ENCODE data around the gene FANCF.

The FANCF gene

DNA sequence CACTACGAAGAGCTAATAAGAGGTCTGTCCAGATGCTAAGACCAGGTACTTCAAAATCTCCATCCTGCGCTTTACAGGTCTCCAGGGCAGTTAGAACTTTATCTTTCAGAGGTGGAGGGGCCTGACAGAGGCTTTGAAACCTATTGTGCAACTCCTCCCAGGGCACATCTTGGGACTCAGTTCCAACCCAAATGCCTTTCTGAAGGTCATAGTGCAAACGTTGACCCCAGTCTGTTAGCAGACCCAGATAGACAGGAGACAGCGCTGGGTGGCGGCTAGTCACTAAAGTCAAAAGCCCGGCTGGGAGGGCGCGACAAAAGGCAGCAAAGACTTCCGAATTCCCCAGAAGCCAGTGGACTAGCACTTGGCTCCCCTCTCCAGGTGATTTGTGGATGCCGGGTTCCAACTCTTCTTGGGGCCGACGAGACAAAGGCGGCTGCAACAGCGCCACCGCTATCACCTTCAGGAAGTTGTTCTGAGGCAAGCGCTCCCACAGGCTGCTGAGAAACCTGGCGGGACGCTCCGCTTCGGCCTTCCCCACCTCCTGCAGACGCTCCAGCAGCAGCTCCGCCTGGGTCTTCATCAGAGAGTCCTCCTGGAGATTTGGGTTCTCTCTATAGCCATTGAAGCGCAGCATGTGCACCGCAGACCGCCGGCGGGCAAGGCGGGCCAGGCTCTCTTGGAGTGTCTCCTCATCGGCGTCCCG is 728 bp downstream of the FANCF start:
- peak; percentile 69 for DNase-seq (ENCODE audit: low spot score)

GRCh38 chr11:22617868-22618267 is 7.8 kb downstream of the FANCF start:
- DNase-seq (ENCODE audit: low spot score), result no peak

- no peak for DNase-seq (ENCODE audit: low spot score)
Measured at GRCh38 chr11:22603933-22604332, 21.7 kb downstream of the FANCF start.

DNA sequence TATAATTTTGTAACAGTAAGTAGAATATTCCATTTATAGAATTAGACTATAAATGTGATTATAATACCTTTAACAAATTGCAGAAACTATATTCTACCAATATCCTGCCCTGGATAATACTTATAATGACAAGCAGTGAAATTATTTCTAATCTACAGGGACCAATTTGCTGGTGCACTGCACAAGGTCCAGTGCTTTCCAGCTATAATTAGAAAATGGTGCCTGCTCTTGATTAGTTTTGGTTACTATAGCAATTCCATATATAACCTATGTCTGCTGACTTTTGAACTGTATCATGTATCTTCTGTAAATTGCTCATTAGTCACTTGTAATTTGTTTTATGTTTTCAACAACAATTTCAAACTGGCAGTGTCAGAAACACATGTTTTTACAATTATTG is 23.1 kb downstream of the FANCF start:
- no peak for DNase-seq (ENCODE audit: low spot score)

DNA sequence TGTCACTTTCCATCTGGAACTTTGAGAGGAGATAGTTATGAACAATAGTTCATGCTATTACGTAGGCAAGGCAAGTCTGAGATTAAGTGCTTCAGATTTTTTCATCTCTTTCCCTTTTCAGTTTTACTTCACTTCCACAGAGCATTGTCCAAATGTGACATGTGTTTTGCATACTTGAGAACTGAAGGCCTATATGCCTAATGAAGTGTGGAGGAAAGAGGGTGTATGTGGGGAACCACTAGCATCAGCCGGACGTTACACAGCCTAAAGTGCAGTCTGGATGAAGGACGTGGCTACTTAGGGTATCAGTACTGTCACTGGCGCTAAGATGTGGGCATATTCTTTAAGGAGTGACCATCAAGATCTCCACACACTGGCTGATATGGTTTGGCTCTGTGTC is 26.2 kb downstream of the FANCF start:
- DNase-seq (ENCODE audit: low spot score), result no peak

GRCh38 chr11:22597062-22597461 is 28.6 kb downstream of the FANCF start:
- DNase-seq (ENCODE audit: low spot score), result no peak

DNA sequence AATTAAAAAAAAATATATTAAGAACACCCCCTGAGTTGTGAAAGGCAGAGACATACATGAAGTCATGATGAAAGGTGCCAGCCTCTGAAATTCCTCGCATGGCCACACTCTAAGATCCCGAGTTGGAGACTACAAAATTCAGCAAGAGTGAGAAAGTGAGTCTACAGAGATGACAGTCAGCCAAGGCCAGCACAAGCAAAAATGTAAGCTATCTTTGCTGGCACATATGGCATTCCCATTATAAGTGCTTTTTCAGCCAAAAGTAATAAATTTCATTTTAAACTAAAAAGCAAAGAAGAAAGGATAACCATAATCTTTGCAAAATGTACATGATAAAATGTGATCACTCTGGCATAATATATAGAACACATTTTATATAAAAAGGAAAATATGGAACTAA is 40.6 kb downstream of the FANCF start:
- no peak for DNase-seq (ENCODE audit: low spot score)

GRCh38 chr11:22583963-22584492 is 41.6 kb downstream of the FANCF start:
- no peak for DNase-seq (ENCODE audit: low spot score)

- DNase-seq (ENCODE audit: low spot score), result no peak
Measured at GRCh38 chr11:22582151-22582410, 43.5 kb downstream of the FANCF start.

DNA sequence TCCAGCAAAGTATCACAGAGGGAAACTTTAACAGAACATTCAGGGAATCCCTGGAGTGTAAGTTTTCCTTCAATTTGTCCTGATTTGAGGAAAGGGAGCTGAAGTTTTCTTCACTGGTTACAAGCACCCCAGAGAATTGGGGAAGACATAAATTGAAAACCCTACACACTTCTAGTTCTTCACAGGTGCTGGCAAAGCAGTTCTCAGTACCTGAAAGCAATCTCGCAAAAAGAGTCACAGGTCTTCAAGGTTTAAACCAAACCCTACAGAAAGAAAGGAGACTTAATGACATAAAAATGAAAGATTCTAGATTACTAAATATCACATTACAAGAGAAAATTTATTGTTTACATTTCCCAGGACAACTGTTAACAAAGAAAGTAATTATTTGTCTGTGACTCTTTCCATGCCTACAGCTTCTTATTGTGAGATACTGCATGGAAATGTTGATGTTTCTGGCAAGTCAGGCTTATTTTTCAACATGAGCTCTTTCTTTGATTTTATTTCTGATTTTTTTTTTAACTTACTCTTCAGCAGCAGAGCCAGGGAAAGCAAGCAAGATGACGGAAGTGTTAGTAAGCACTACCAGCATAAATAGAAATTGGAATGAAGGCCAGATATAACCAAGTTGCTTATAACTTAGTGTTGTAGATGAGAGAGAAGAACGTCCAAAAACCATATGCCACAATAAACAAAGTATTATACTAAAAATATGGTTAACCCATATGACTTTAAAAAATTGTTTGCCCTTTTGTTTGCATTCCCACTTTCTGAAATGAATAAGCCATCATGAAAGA is 44.1 kb downstream of the FANCF start:
- DNase-seq (ENCODE audit: low spot score), result no peak

GRCh38 chr11:22577854-22578253 is 47.8 kb downstream of the FANCF start:
- no peak for DNase-seq (ENCODE audit: low spot score)
